SU-DHL-6 (cell line): ENCODE data around the gene WNT5A.

Experiments
- H2AFZ ChIP-seq: fragments of 200-600 bp; sonication (generic); 2 replicates; pipeline ENCODE4 v1.6.1; 2014; ENCODE audit warnings: low read depth, mild to moderate bottlenecking, moderate library complexity, mixed read lengths, antibody characterized with exemption, low read length; ENCODE audit not compliant: severe bottlenecking
- H3F3A ChIP-seq: fragments of 200-600 bp; shearing (Covaris generic); 2 replicates; pipeline ENCODE4 v1.6.0; 2016; ENCODE audit warnings: antibody characterized with exemption, mild to moderate bottlenecking; ENCODE audit not compliant: insufficient read depth
- H3K27ac ChIP-seq: fragments of 200-600 bp; sonication (generic); 2 replicates; pipeline ENCODE4 v1.5.1; 2016; ENCODE audit warnings: low read depth, mild to moderate bottlenecking, low read length, moderate library complexity, mixed read lengths
- H3K27me3 ChIP-seq: fragments of 200-600 bp; sonication (generic), shearing (Covaris generic); 2 replicates; pipeline ENCODE4 v1.6.0; 2014; ENCODE audit warnings: mild to moderate bottlenecking, low read length
- H3K36me3 ChIP-seq: fragments of 200-600 bp; sonication (generic); 2 replicates; pipeline ENCODE4 v1.6.1; 2014; ENCODE audit warnings: mild to moderate bottlenecking, low read length, mixed read lengths
- H3K4me2 ChIP-seq: fragments of 300-600, 200-600 bp; shearing (Covaris generic), sonication (generic); 2 replicates; pipeline ENCODE4 v1.6.0; 2014; ENCODE audit warnings: low read length, low read depth, mild to moderate bottlenecking; ENCODE audit not compliant: poor library complexity, severe bottlenecking
- H3K4me3 ChIP-seq: fragments of 200-600 bp; sonication (generic); 2 replicates; pipeline ENCODE4 v1.5.1; 2014; ENCODE audit warnings: antibody characterized with exemption, low read length, mild to moderate bottlenecking, mixed read lengths; ENCODE audit not compliant: insufficient read depth, poor library complexity, severe bottlenecking
- H3K79me2 ChIP-seq: fragments of 200-600 bp; sonication (generic); 2 replicates; pipeline ENCODE4 v1.6.1; 2014; ENCODE audit warnings: mild to moderate bottlenecking, low read length, moderate library complexity; ENCODE audit not compliant: insufficient read depth
- H3K9ac ChIP-seq: fragments of 200-600 bp; sonication (generic); 2 replicates; pipeline ENCODE4 v1.7.0; 2014; ENCODE audit warnings: mild to moderate bottlenecking, low read length
- H3K9me2 ChIP-seq: fragments of 200-600 bp; sonication (generic); replicated peaks from 2 replicates; pipeline ENCODE4 v1.6.1; 2014; ENCODE audit warnings: low read length; ENCODE audit not compliant: insufficient read depth
- H3K9me3 ChIP-seq: fragments of 200-600 bp; sonication (generic); 2 replicates; pipeline ENCODE4 v1.6.1; 2014; ENCODE audit warnings: low read length, mixed read lengths; ENCODE audit not compliant: insufficient read depth
- H4K20me1 ChIP-seq: fragments of 200-600 bp; sonication (generic); 2 replicates; pipeline ENCODE4 v1.6.1; 2014; ENCODE audit warnings: low read depth, mild to moderate bottlenecking, antibody characterized with exemption, low read length, moderate library complexity, mixed read lengths
- CTCF ChIP-seq: fragments of 200-600 bp; sonication (generic); IDR thresholded peaks from one replicate; pipeline ENCODE4 v1.5.1; 2017; ENCODE audit warnings: antibody characterized with exemption, mild to moderate bottlenecking, low read length, moderate library complexity; ENCODE audit not compliant: insufficient read depth, poor library complexity, severe bottlenecking
- EZH2phosphoT487 ChIP-seq: fragments of 200-600 bp; sonication (generic), shearing (Covaris generic); conservative IDR thresholded peaks from 2 replicates; pipeline ENCODE4 v1.6.1; 2018; ENCODE audit warnings: mild to moderate bottlenecking, antibody characterized with exemption, low read length, moderate library complexity, mixed read lengths

The WNT5A gene

GRCh38 chr3:55476515-55476914, 10.6 kb downstream of the WNT5A start:
- H3K27me3 ChIP-seq, result no peaks in the 10 kb centered on the region
- no peaks in the 10 kb centered on the region for H4K20me1 ChIP-seq
- H3K4me2 ChIP-seq, result no peak overlapping the region
- H3K79me2 ChIP-seq, result no peaks in the 10 kb centered on the region
- H3F3A ChIP-seq, result no peaks in the 10 kb centered on the region
- H3K9ac ChIP-seq, result no peak overlapping the region
- no peaks in the 10 kb centered on the region for H3K9me2 ChIP-seq
- H2AFZ ChIP-seq, result no peak overlapping the region
- no peak for TF ChIP-seq EZH2phosphoT487
- TF ChIP-seq CTCF, result no peak
- no peak overlapping the region for H3K4me3 ChIP-seq
- no peak overlapping the region for H3K27ac ChIP-seq
- no peaks in the 10 kb centered on the region for H3K9me3 ChIP-seq
- no peaks in the 10 kb centered on the region for H3K36me3 ChIP-seq

- H3F3A ChIP-seq, result no peaks in the 10 kb centered on the region
- H4K20me1 ChIP-seq, result no peaks in the 10 kb centered on the region
- no peak for TF ChIP-seq CTCF
- no peak for TF ChIP-seq EZH2phosphoT487
- H3K9me3 ChIP-seq, result no peaks in the 10 kb centered on the region
- no peaks in the 10 kb centered on the region for H3K36me3 ChIP-seq
- no peaks in the 10 kb centered on the region for H3K27me3 ChIP-seq
- H3K79me2 ChIP-seq, result no peaks in the 10 kb centered on the region
- no peak overlapping the region for H3K4me3 ChIP-seq
- no peaks in the 10 kb centered on the region for H3K9me2 ChIP-seq
- H3K9ac ChIP-seq, result no peak overlapping the region
- H3K27ac ChIP-seq, result no peak overlapping the region
- no peak overlapping the region for H3K4me2 ChIP-seq
- H2AFZ ChIP-seq, result no peak overlapping the region
Measured at GRCh38 chr3:55474213-55474632, 12.9 kb downstream of the WNT5A start.

DNA sequence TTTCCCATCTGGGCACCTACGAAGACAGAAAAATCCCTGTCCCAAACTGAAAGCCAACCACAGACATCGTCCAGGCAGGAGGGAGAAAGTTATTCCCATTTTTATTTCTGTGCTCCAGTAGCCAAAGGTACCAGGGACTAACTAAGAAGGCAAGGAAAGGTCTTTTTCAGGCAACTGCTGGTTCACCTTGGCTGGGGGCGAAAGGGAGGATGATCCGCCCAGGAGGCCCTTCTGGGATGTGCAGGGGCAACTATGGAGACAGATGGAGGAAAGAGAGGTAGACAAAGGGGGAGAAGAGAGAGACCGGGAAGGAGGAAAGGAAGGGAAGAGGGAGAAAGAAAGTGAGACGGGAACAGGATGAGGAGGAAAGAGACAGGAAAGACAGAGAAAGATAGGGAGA, 13.3 kb downstream of the WNT5A start:
- Histone ChIP-seq H3K9ac (no peak overlapping the region), H3K9me2 (no peaks in the 10 kb centered on the region), H3K36me3 (no peaks in the 10 kb centered on the region), H3K79me2 (no peaks in the 10 kb centered on the region), H3K27me3 (no peaks in the 10 kb centered on the region), H3K4me3 (no peak overlapping the region), H3K27ac (no peak overlapping the region), H3K9me3 (no peaks in the 10 kb centered on the region), H2AFZ (no peak overlapping the region), H3K4me2 (no peak overlapping the region), H3F3A (no peaks in the 10 kb centered on the region), H4K20me1 (no peaks in the 10 kb centered on the region)
- TF ChIP-seq CTCF, result no peak
- no peak for TF ChIP-seq EZH2phosphoT487
